Caki2 (cell line): Measurements from ENCODE around the gene DEF6. TPM values are rescaled to one million over a fixed set of nuclear protein-coding genes. Genes with fewer than 3 reads are reported as not detected.
"Not testable (repeated sequence)": the region's sequence is repeated elsewhere in the genome, so short reads cannot be mapped to it uniquely, and the experiment has no call there.

ENCODE experiments used
- DNase-seq: peaks from one replicate; pipeline ENCODE4 v3.0.0-alpha.2; 2015; ENCODE audit warnings: low read depth
- in situ Hi-C: cut with HindIII; loops from 2 replicates; pipeline ENCODE4 v1.10.0; 2016; ENCODE audit warnings: low sequenced_read_pairs, low pct_unique_long_range_greater_than_20kb, mixed read lengths
- total RNA-seq: library from RNA; depleted of rRNA; stranded (reverse); fragments of >200 nt; shearing (Covaris generic); gene quantifications from 2 replicates; pipeline ENCODE4 v1.2.3, GENCODE V29; 2014; ENCODE audit warnings: low replicate concordance

DEF6 gene
- total RNA-seq, 1 experiment from 2014 or later, result 15.2 TPM

DNA sequence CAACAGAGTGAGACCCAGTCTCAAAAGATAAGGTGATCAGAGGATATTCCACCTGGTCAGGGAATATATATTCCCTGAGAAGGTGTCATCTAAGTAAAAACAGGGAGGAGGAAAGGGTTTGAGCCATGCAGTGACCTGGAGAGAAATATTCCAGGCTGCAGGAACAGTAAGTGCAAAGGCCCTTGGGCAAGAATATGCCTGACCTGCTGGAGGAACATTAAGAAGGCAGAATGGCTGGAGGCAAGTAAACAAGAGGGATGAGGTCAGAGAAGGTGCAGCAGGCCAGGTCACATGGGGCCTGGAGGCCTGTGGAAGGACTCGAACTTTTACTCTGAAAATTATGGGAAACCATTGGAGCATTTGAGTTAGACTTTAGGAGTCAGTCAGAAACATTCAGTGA lies 6.7 kb downstream of the DEF6 start:
- DNase-seq, result no peak
- in situ Hi-C loops, result no loop called here

DNA sequence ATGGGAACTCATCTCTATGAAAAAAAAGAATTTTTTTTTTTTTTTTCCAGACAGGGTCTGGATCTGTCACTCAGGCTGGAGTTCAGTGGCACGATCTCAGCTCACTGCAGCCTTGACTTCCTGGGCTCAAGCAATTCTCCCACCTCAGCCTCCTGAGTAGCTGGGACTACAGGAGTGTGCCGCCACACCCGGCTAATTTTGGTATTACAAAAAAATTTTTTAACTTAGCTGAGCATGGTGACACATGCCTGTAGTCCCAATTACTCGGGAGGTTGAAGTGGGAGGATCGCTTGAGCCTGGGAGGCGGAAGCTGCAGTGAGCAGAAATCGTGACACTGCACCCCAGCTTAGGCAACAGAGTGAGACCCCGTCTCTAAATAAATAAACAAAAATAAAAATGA lies 7.5 kb downstream of the DEF6 start:
- in situ Hi-C loops, result no loop called here
- no peak for DNase-seq

DNA sequence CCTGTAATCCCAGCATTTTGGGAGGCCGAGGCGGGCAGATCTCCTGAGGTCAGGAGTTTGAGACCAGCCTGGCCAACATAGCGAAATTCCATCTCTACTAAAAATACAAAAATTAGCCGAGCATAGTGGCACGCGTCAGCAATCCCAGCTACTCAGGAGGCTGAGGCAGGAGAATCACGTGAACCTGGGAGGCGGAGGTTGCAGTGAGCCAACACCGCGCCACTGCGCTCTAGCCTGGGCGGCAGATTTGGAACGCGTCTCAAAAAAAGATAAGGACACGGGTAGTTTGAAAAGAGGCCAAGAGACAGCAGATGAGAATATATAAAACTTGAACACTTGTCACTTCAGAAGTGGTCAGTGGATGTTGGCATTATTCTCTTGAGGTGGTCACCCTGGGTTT lies 9.5 kb downstream of the DEF6 start:
- in situ Hi-C loops, DNase-seq: not testable (repeated sequence)

DNA sequence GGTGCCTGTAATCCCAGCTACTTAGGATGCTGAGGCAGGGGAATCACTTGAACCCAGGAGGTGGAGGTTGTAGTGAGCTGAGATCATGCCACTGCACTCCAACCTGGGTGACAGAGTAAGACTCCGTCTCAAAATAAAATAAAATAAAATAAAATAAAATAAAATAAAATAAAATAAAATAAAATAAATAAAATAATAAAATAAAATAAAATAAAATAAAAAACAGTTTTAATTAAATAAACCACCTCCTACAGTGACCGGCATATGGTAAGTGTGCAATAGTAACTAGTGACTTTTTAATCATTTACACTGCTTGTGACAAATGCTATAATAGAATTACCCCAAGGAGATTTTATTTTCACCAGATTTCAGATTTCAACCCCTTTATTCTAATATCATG lies 10.9 kb downstream of the DEF6 start:
- DNase-seq, in situ Hi-C loops: not testable (repeated sequence)

DNA sequence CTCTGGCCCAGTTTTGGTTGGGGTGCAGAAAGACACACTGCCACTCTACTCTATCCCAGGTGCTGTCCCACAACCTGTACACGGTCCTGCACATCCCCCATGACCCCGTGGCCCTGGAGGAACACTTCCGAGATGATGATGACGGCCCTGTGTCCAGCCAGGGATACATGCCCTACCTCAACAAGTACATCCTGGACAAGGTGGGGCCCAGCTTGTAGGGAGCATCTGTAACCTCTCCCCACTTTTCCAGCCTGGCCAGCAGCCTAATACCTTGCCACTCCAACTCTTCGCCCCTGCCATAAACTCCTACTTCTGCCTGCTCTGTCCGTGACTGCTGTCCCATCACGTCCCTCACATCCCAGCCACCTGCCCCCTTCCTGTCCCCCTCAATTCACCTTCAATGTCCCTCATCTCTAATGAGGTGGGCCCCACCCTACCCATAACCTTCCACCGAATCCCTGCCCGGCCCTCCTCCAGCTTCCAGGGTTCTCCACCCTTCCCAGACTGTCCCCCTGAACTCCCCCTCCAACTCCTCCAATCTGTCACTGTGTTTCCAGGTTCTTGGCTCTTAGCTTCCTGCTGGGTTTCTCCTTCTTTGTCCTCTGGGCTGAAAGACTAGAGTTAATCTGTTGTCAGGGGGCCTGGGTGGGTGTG lies 12.1 kb downstream of the DEF6 start:
- in situ Hi-C loops, result no loop called here
- DNase-seq, result no peak

DNA sequence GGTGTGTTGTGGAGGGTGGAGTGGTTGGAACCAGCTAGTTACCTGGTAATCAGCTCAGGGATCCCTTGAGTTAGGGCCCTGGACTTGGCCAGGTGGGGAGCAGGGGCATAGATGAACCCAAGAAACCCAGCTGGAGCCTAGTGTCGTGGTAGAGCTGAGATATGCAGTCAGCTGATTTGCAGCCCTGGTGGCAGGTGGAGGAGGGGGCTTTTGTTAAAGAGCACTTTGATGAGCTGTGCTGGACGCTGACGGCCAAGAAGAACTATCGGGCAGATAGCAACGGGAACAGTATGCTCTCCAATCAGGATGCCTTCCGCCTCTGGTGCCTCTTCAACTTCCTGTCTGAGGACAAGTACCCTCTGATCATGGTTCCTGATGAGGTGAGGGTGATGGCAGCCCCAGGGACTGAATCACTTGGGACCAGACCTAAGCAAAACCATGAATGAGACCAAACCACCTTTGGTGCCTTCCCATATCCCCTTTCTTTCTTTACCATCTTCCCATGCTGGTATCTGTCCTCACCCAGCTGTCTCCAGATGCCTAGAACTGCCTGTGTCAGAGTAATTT lies 12.7 kb downstream of the DEF6 start:
- in situ Hi-C loops, result no loop called here
- no peak for DNase-seq

DNA sequence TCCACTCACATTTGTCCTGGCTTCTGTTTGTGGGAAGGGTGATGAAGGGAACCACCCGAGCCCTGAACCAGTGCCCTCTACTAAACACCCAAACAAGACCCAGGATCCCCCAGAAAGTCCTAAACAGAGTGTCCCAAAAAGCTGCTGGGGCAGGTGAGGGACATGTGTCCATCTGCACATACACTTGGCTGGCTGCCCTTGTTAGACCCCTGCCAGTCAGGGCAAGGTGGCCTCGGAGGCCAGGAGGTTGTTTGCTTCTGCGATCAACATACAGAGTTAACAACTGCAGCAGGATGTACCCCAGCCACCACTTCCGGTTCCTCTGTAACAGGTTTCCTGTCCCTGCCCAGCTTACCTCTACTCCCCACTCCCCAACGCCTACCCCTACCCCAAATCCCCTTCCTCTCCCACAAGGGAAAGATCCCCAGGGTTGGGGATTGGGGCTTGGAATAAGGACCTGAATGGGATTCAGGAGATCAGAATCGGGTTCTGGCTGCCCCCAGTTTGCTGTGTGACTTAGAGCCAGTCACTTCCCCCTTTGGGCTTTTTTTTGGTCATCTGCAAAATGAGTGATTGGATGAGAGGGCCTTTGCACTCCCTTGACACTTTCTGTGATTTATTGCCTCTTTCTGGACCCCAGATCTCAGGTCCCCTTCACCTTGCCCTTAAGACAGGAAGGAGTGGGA lies 13.9 kb downstream of the DEF6 start:
- in situ Hi-C loops, result no loop called here
- no peak for DNase-seq

DNA sequence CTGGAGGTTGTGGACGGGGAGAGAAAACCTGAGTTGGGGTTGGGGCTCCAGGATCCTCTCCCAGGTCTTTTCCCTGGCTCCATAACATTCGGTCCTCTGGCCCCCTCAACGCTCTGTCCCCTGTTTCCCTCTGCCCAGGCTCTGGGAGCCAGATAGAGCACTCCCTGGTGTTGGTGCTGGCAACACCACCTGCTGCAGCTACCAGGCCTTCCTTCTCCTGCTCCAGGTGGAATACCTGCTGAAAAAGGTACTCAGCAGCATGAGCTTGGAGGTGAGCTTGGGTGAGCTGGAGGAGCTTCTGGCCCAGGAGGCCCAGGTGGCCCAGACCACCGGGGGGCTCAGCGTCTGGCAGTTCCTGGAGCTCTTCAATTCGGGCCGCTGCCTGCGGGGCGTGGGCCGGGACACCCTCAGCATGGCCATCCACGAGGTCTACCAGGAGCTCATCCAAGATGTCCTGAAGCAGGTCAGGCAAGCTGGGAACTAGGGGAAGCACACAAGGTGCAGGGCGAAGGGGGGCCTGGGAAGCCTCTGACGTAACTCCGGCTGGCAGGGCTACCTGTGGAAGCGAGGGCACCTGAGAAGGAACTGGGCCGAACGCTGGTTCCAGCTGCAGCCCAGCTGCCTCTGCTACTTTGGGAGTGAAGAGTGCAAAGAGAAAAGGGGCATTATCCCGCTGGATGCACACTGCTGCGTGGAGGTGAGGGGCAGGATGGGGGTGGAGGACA lies 14.6 kb downstream of the DEF6 start:
- in situ Hi-C loops, result no loop called here
- DNase-seq, result no peak

DNA sequence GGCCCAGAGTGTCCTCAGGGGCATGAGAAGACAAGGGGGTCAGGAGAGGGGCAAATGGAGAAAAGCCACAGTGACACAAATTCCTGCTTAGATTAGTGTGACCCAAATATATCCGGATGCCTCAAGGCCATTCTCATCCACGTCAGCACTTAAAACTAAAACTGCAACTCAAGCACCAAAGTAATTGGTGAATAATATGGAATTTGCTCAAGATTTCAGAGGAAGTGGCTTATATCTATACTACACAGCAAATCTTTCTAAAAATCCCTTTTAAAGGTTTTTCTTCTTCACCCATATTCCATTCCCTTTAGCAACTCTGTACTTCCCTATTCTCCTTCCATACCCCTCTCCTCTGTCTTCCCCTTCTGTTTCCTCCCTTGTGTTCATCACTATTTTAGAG lies 15.2 kb downstream of the DEF6 start:
- no peak for DNase-seq
- in situ Hi-C loops, result no loop called here

DNA sequence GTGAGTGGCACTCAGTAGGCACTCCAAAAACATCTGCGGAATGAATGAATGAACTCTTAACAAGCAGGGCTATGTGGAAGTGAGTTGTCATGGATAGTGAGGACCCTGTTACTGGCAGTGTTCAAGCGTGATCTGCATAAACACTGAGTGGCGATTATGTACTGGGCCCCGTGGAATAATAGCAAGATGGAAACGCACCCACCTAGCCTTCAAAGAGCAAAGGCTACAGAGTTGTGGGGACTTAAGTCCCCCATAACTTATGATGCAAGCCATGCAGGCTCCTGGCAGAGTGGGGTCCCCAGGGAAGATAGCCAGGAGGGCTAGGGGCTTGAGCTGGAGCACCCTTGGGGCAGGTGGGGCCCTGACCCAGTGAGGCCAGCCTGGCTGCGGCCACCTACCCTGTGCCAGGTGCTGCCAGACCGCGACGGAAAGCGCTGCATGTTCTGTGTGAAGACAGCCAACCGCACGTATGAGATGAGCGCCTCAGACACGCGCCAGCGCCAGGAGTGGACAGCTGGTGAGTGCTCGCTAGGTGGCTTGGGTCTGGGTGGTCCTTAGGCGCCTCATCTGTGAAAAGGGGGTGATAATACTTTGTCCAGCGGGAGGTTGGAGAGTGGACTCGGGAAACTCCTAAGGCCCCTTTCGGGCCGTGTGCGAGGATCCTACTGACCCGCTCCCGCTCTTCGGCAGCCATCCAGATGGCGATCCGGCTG lies 20.0 kb downstream of the DEF6 start:
- in situ Hi-C loops, result no loop called here

DNA sequence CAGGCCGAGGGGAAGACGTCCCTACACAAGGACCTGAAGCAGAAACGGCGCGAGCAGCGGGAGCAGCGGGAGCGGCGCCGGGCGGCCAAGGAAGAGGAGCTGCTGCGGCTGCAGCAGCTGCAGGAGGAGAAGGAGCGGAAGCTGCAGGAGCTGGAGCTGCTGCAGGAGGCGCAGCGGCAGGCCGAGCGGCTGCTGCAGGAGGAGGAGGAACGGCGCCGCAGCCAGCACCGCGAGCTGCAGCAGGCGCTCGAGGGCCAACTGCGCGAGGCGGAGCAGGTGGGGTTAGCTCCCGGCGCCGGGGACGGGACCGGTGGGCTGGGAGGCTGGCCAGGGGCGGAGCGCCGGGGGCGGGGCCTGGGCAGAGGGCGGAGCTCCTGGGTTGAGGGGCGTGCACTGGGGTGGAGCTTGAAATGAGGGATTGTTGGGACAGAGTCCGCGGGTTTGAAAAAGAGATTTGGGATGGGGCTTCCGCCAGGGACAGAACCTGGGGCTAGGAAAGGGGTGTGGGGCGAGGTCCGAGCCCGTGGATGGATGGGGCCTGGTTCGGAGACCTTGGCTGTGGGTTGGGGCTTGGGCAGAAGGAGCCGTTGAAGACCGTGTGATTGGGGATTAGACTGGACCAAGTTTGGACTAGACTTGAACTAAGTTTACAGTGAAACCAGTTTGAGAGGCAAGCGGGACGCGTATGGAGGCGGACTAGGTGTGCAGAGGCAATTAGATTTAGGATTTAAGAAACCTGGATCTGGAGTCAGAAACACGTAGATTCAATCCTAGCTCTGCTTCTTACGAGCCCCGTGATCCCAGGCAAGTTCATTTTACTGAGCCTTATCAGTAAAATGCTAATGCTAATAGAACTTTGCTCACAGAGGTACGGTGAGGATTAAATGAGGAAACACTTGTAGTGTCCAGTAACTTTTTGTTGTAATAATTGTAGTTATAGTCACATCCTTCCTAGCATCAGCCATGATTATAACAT lies 20.9 kb downstream of the DEF6 start:
- in situ Hi-C loops, result no loop called here
- DNase-seq, result peak; percentile 86

More for the DNA sequence above, 20.0 kb downstream of the DEF6 start:
- DNase-seq, result no peak

DNA sequence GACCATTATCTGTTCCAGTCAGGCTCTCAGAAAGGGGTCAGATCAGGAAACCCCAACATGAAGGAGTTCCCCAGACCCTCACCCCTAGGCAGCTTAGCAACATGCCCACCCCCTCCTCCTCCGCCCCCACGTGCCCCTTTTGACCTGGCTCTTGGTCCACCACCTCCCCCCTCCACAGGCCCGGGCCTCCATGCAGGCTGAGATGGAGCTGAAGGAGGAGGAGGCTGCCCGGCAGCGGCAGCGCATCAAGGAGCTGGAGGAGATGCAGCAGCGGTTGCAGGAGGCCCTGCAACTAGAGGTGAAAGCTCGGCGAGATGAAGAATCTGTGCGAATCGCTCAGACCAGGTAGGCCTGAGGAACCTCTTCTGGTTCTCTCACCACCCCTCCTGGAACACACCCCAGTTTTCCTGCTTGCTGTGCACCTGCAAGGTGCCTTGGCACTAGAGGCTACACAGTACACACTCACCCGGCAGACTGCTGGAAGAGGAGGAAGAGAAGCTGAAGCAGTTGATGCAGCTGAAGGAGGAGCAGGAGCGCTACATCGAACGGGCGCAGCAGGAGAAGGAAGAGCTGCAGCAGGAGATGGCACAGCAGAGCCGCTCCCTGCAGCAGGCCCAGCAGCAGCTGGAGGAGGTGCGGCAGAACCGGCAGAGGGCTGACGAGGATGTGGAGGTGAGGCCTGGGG lies 21.9 kb downstream of the DEF6 start:
- in situ Hi-C loops, result no loop called here
- no peak for DNase-seq

DNA sequence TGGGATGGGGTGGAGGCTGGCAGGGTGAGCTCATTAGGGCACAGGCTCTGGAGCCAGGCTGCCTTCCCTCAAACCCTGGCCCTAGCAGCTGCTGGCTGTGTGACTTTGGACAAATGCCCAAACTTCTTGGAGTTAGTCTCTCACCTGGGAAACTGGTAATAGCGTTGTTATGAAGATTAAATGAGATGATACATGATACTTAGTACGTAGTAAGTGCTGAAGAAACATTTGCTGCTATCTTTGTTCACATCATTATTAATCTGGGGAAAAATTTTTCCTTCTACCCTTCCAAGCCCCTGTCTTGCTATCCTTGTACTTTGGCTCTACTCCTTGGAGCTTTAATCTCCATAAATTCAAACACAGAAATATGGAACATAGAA lies 22.4 kb downstream of the DEF6 start:
- no peak for DNase-seq
- in situ Hi-C loops, result no loop called here

DNA sequence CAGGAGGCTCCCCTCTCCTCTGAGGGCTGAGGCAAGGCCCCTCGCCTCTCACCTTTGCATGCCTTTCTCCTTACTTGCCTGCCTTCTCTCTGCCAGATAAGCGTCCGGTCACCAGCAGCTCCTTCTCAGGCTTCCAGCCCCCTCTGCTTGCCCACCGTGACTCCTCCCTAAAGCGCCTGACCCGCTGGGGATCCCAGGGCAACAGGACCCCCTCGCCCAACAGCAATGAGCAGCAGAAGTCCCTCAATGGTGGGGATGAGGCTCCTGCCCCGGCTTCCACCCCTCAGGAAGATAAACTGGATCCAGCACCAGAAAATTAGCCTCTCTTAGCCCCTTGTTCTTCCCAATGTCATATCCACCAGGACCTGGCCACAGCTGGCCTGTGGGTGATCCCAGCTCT lies 23.5 kb downstream of the DEF6 start:
- DNase-seq, result no peak
- in situ Hi-C loops, result no loop called here

DNA sequence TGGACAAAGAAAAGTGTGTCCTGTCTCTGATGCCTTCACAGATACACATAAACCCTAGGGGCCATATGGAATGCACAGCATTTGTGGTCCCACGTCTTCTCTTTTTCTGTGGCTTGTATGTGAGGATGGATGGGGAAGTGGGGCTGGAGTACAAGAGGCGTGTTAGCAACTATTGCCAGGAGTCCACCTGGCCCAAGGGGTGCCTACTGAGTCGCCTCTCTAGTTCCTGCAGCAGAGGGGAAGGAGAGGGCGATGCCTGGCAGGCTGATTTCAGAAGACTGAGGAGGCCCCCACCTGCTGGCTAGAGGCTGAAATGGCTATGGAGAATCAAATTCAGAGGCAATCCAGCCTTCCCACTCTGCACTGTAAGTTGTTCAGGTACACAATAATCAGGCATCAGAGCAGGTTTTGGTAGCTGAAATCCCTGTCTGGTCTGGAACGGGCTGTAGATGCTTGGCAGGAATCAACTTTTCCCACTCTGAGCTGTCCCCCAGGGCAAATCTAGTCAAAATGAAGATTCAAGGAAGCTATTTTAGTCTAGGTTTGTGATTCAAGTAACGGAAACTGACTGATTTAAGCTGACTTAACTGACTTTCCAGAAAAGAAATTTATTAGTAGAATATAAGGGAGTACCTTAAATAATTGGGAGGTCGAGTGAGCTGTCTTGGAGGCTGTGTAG lies 29.9 kb downstream of the DEF6 start:
- DNase-seq, result no peak

DNA sequence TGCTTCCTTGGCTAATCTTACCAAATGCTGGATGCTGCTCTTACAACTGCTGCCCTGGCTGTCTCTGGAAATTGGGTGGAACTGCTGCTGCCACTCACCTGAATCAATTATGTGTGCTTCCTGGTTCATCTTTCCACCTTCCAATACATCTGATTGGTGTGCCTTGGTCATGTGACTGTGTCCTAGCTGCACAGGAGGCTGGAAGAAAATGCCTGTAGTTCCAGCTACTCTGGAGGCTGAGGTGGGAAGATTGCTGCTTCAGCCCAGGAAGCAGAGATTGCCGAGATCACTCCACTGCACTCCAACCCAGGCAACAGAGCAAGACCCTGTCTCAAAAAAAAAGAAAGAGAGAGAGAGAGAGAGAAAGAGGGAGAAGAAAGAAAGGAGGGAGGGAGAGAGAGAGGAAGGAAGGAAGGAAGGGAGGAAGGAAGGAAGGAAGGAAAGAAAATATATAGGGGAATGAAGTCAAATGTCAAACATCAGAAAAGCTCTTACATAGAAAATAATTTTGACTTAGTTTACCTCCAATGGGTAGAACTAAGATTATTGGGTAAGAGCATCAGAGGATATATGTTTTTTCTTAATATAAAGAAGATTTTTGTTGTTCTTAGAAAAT lies 30.6 kb downstream of the DEF6 start:
- DNase-seq, result no peak
- in situ Hi-C loops, result no loop called here

More for the DNA sequence above, 29.9 kb downstream of the DEF6 start:
- in situ Hi-C loops, result no loop called here
